ENCODE results near the gene RAPGEF2. TPM values are rescaled to one million over a fixed set of nuclear protein-coding genes. Genes with fewer than 3 reads are reported as not detected.

Gene RAPGEF2
- total and polyA plus RNA-seq, 2 experiments from 2014 or later: 10.2 to 63.1 TPM

- Histone ChIP-seq H3K4me3 (no peak overlapping the region; the same call in 1 of the 2 replicates), H4K20me1 (replicated peaks; ENCODE audit: insufficient read depth) (no peaks in the 10 kb centered on the region; the same call in 1 of the 2 replicates), H3K4me1 (ENCODE audit: insufficient read depth) (peaks cover 68% of the 10 kb centered on the region), H3K9me2 (ENCODE audit: insufficient read depth) (no peaks in the 10 kb centered on the region), H3F3A (replicated peaks; ENCODE audit: low read depth) (no peaks in the 10 kb centered on the region), H3K79me2 (replicated peaks; ENCODE audit: insufficient read depth) (peaks cover 88% of the 10 kb centered on the region), H3K36me3 (ENCODE audit: insufficient read depth) (no peaks in the 10 kb centered on the region), H2AFZ (no peak overlapping the region), H3K27ac (ENCODE audit: low read depth) (peak overlapping the region; percentile 89), H3K4me2 (peak overlapping the region; percentile 8), H3K27me3 (ENCODE audit: insufficient read depth) (no peaks in the 10 kb centered on the region)
- ATAC-seq: peak; percentile 32
- Mint-ChIP-seq H3K27ac (peak overlapping the region; percentile 93), H3K4me1 (peaks cover 70% of the 10 kb centered on the region), H3K9me3 (no peaks in the 10 kb centered on the region), H3K4me3 (peak overlapping the region; percentile 38), H3K36me3 (ENCODE audit: low read depth) (no peaks in the 10 kb centered on the region), H3K27me3 (ENCODE audit: insufficient read depth, low read depth, poor library complexity) (peaks cover 2% of the 10 kb centered on the region)
- TF ChIP-seq POLR2AphosphoS5 (IDR thresholded peaks at IDR 0.05; ENCODE audit: low read depth): no peak
- no peak for TF ChIP-seq ZNF114 (CRISPR knock-in tag; IDR thresholded peaks at IDR 0.05)
- no peak for TF ChIP-seq CREB1 (CRISPR knock-in tag; IDR thresholded peaks at IDR 0.05; ENCODE audit: low read depth)
- TF ChIP-seq ZNF331 (CRISPR knock-in tag; IDR thresholded peaks at IDR 0.05; ENCODE audit: low read depth): no peak
- TF ChIP-seq STAT1 (IDR thresholded peaks at IDR 0.05; ENCODE audit: unreplicated experiment): no peak
- TF ChIP-seq NANOG (IDR thresholded peaks at IDR 0.05; ENCODE audit: borderline replicate concordance): no peak
- TF ChIP-seq REST (IDR thresholded peaks at IDR 0.05; ENCODE audit: unreplicated experiment): no peak
- TF ChIP-seq, protein P1, sequence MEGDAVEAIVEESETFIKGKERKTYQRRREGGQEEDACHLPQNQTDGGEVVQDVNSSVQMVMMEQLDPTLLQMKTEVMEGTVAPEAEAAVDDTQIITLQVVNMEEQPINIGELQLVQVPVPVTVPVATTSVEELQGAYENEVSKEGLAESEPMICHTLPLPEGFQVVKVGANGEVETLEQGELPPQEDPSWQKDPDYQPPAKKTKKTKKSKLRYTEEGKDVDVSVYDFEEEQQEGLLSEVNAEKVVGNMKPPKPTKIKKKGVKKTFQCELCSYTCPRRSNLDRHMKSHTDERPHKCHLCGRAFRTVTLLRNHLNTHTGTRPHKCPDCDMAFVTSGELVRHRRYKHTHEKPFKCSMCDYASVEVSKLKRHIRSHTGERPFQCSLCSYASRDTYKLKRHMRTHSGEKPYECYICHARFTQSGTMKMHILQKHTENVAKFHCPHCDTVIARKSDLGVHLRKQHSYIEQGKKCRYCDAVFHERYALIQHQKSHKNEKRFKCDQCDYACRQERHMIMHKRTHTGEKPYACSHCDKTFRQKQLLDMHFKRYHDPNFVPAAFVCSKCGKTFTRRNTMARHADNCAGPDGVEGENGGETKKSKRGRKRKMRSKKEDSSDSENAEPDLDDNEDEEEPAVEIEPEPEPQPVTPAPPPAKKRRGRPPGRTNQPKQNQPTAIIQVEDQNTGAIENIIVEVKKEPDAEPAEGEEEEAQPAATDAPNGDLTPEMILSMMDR (conservative IDR thresholded peaks at IDR 0.05; ENCODE audit: low read depth in 2 of 2): no peak
- no peak for TF ChIP-seq JUNB (IDR thresholded peaks at IDR 0.05; ENCODE audit: unreplicated experiment)
- TF ChIP-seq EZH2phosphoT487 (IDR thresholded peaks at IDR 0.05; ENCODE audit: unreplicated experiment): no peak
- TF ChIP-seq, protein P2, sequence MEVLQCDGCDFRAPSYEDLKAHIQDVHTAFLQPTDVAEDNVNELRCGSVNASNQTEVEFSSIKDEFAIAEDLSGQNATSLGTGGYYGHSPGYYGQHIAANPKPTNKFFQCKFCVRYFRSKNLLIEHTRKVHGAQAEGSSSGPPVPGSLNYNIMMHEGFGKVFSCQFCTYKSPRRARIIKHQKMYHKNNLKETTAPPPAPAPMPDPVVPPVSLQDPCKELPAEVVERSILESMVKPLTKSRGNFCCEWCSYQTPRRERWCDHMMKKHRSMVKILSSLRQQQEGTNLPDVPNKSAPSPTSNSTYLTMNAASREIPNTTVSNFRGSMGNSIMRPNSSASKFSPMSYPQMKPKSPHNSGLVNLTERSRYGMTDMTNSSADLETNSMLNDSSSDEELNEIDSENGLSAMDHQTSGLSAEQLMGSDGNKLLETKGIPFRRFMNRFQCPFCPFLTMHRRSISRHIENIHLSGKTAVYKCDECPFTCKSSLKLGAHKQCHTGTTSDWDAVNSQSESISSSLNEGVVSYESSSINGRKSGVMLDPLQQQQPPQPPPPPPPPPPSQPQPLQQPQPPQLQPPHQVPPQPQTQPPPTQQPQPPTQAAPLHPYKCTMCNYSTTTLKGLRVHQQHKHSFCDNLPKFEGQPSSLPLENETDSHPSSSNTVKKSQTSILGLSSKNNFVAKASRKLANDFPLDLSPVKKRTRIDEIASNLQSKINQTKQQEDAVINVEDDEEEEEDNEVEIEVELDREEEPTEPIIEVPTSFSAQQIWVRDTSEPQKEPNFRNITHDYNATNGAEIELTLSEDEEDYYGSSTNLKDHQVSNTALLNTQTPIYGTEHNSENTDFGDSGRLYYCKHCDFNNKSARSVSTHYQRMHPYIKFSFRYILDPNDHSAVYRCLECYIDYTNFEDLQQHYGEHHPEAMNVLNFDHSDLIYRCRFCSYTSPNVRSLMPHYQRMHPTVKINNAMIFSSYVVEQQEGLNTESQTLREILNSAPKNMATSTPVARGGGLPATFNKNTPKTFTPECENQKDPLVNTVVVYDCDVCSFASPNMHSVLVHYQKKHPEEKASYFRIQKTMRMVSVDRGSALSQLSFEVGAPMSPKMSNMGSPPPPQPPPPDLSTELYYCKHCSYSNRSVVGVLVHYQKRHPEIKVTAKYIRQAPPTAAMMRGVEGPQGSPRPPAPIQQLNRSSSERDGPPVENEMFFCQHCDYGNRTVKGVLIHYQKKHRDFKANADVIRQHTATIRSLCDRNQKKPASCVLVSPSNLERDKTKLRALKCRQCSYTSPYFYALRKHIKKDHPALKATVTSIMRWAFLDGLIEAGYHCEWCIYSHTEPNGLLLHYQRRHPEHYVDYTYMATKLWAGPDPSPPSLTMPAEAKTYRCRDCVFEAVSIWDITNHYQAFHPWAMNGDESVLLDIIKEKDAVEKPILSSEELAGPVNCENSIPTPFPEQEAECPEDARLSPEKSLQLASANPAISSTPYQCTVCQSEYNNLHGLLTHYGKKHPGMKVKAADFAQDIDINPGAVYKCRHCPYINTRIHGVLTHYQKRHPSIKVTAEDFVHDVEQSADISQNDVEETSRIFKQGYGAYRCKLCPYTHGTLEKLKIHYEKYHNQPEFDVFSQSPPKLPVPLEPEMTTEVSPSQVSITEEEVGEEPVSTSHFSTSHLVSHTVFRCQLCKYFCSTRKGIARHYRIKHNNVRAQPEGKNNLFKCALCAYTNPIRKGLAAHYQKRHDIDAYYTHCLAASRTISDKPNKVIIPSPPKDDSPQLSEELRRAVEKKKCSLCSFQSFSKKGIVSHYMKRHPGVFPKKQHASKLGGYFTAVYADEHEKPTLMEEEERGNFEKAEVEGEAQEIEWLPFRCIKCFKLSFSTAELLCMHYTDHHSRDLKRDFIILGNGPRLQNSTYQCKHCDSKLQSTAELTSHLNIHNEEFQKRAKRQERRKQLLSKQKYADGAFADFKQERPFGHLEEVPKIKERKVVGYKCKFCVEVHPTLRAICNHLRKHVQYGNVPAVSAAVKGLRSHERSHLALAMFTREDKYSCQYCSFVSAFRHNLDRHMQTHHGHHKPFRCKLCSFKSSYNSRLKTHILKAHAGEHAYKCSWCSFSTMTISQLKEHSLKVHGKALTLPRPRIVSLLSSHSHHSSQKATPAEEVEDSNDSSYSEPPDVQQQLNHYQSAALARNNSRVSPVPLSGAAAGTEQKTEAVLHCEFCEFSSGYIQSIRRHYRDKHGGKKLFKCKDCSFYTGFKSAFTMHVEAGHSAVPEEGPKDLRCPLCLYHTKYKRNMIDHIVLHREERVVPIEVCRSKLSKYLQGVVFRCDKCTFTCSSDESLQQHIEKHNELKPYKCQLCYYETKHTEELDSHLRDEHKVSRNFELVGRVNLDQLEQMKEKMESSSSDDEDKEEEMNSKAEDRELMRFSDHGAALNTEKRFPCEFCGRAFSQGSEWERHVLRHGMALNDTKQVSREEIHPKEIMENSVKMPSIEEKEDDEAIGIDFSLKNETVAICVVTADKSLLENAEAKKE (CRISPR knock-in tag; IDR thresholded peaks at IDR 0.05): no peak
- no peak for TF ChIP-seq EZH2 (IDR thresholded peaks at IDR 0.05; ENCODE audit: low read depth, unreplicated experiment)
- TF ChIP-seq, protein P3, sequence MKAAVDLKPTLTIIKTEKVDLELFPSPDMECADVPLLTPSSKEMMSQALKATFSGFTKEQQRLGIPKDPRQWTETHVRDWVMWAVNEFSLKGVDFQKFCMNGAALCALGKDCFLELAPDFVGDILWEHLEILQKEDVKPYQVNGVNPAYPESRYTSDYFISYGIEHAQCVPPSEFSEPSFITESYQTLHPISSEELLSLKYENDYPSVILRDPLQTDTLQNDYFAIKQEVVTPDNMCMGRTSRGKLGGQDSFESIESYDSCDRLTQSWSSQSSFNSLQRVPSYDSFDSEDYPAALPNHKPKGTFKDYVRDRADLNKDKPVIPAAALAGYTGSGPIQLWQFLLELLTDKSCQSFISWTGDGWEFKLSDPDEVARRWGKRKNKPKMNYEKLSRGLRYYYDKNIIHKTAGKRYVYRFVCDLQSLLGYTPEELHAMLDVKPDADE (IDR thresholded peaks at IDR 0.05): no peak
- no peak for DNase-seq (ENCODE audit: low spot score)
Measured at GRCh38 chr4:159175989-159176375, 73.1 kb downstream of the RAPGEF2 start.
